ENCODE results near the gene PLEKHA4. TPM values are rescaled to one million over a fixed set of nuclear protein-coding genes. Genes with fewer than 3 reads are reported as not detected.

Gene PLEKHA4
- total and polyA plus RNA-seq, 9 of the 15 experiments (the other 6 are each of a cell fraction or from before 2014, with no cell fraction given): 0.07 to 30.8 (median 11.4) TPM

- peak; percentile 78 for TF ChIP-seq ESRRA (IDR thresholded peaks at IDR 0.05; ENCODE audit: borderline replicate concordance, low read depth)
- TF ChIP-seq ATF1 (CRISPR knock-in tag; IDR thresholded peaks at IDR 0.05): no peak
- TF ChIP-seq ATF1 (tag; IDR thresholded peaks at IDR 0.05): peak; percentile 90
- no peak for TF ChIP-seq TRIM28 (IDR thresholded peaks at IDR 0.05)
- peak; percentile 90 for TF ChIP-seq NR2C2 (CRISPR knock-in tag; IDR thresholded peaks at IDR 0.05)
- TF ChIP-seq NR2C2 (tag; IDR thresholded peaks at IDR 0.05): peak; percentile 99
- TF ChIP-seq RAD21 (CRISPR knock-in tag; conservative IDR thresholded peaks at IDR 0.05 in 1 of 2, IDR thresholded peaks at IDR 0.05 in 1 of 2): peak; percentile 26 to 42
- 0 out of 2 replicates have a peak, but pooled peaks have one; percentile 35 for TF ChIP-seq MTA3 (IDR thresholded peaks at IDR 0.05; ENCODE audit: borderline replicate concordance)
- peak; percentile 58 for TF ChIP-seq NEUROD1 (IDR thresholded peaks at IDR 0.05; ENCODE audit: borderline replicate concordance, low read depth, low read length, partially characterized antibody)
- TF ChIP-seq SIX5 (IDR thresholded peaks at IDR 0.05; ENCODE audit: borderline replicate concordance in 1 of 2, insufficient read depth in 1 of 2, low read depth in 1 of 2, low read length in 2 of 2): peak; percentile 80 to 84
- TF ChIP-seq ZNF174 (CRISPR knock-in tag; IDR thresholded peaks at IDR 0.05): no peak
- 0 out of 2 replicates have a peak, but pooled peaks have one; percentile 52 for TF ChIP-seq MYNN (IDR thresholded peaks at IDR 0.05)
- TF ChIP-seq MYNN (CRISPR knock-in tag; IDR thresholded peaks at IDR 0.05): no peak
- TF ChIP-seq ZNF140 (CRISPR knock-in tag; IDR thresholded peaks at IDR 0.05): no peak
- no peak for TF ChIP-seq HNRNPH1 (optimal IDR thresholded peaks at IDR 0.05; ENCODE audit: low read depth, low read length)
- TF ChIP-seq NR2C1 (IDR thresholded peaks at IDR 0.05): peak; percentile 97
- TF ChIP-seq NR2C1 (tag; IDR thresholded peaks at IDR 0.05): peak; percentile 99
- peak; percentile 65; the same call in 1 of the 2 replicates for TF ChIP-seq CREB1 (IDR thresholded peaks at IDR 0.05)
- 0 out of 2 replicates have a peak, but pooled peaks have one; percentile 44 for TF ChIP-seq CREB1 (CRISPR knock-in tag; IDR thresholded peaks at IDR 0.05)
- TF ChIP-seq SAP30 (IDR thresholded peaks at IDR 0.05; ENCODE audit: borderline replicate concordance, insufficient read depth, low read depth, low read length, poor library complexity, severe bottlenecking): peak; percentile 13
- no peak for TF ChIP-seq ZNF398 (CRISPR knock-in tag; IDR thresholded peaks at IDR 0.05)
- TF ChIP-seq ZNF143 (CRISPR knock-in tag; IDR thresholded peaks at IDR 0.05): peak; percentile 87
- TF ChIP-seq, protein P1, sequence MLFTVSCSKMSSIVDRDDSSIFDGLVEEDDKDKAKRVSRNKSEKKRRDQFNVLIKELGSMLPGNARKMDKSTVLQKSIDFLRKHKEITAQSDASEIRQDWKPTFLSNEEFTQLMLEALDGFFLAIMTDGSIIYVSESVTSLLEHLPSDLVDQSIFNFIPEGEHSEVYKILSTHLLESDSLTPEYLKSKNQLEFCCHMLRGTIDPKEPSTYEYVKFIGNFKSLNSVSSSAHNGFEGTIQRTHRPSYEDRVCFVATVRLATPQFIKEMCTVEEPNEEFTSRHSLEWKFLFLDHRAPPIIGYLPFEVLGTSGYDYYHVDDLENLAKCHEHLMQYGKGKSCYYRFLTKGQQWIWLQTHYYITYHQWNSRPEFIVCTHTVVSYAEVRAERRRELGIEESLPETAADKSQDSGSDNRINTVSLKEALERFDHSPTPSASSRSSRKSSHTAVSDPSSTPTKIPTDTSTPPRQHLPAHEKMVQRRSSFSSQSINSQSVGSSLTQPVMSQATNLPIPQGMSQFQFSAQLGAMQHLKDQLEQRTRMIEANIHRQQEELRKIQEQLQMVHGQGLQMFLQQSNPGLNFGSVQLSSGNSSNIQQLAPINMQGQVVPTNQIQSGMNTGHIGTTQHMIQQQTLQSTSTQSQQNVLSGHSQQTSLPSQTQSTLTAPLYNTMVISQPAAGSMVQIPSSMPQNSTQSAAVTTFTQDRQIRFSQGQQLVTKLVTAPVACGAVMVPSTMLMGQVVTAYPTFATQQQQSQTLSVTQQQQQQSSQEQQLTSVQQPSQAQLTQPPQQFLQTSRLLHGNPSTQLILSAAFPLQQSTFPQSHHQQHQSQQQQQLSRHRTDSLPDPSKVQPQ (CRISPR knock-in tag; IDR thresholded peaks at IDR 0.05; ENCODE audit: borderline replicate concordance): no peak
- peak in 1 of 2 experiments; percentile 78; a peak in 2 of 4 replicates for TF ChIP-seq TEAD1 (CRISPR knock-in tag; IDR thresholded peaks at IDR 0.05)
These were observed 31.5 kb upstream of the PLEKHA4 start, which contains the start of gene NUCB1 (continued) for GRCh38 chr19:48899781-48900476.
